DMS53 treated with DMSO at 0.1 percent for 48 hours (cell line): ENCODE measurements around the gene SYCP2.
"Not testable (repeated sequence)": the region's sequence is repeated elsewhere in the genome, so short reads cannot be mapped to it uniquely, and the experiment has no call there.

Source experiments
- DNase-seq: peaks from one replicate; lab custom pipeline; 2025; ENCODE audit not compliant: unreplicated experiment; lab: John Stamatoyannopoulos, UW

SYCP2 gene

DNA sequence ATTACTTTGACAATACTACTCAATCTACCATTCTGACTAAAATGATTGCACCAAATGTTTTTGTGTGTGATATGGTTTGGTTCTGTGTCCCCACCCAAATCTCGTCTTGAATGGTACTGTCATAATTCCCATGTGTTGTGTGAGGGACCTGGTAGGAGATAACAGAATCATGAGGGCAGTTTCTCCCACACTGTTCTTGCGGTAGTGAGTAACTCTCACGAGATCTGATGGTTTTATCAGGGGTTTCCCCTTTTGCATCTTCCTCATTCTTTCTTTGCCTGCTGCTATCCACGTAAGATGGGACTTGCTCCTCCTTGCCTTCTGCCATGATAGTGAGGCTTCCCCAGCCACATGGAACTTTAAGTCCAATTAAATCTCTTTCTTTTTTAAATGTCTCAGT is 20.8 kb downstream of the SYCP2 start:
- DNase-seq: no peak

DNA sequence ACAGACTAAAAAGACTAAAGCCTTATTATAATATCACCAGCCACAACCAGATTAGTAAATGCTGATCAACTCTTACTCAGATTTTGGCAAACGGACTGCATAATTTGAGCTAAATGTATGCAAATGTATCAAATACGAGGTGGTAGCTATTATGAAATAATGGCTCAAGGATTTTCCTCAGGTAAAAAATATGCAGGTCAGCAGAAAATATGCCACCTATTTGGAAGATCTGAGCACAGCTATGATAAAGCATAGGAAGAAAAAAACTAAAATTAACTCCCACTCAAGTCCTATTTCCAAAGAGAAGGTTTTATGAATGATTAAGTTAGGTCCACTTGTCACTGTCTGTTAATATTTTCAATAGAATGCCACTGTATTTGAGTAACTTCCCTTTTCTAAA is 22.4 kb downstream of the SYCP2 start:
- DNase-seq: no peak

DNA sequence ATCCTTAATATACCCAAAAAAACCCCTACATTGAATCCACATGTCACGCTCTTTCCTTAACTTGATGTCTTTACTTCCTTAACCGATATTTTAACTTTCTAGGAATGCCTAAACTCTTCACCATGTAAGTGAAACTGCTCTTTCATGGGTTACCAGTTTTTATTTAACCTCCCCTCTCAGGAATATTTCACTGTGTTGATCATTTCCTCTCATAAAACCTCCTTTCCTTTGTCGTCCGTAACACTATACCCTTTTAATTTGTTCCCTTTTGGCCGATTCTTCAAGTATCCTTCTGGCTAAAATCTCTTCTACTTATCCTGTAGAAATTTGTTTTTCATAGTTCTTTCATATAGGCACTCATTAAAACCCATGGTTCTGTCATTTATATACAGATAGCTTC is 24.6 kb downstream of the SYCP2 start:
- no peak for DNase-seq

DNA sequence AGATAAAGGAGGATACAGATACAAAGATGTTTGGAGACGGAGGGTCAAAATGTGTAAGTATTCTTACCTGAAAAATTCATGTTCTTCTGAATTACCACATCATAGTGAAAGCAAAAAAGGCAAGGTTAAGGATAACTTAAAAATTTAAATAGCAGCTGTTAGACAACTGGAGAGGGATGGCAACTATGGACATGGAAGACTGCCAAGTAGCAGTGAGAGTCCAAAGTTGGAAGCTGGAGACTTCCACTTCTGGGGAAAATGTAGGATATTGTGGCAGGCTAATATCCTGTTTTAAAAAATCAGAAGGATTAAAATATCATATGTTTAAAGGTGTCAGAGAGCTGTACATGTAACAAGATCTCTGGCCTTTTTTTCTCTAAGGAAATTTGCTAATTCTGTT is 29.8 kb downstream of the SYCP2 start:
- DNase-seq: no peak

DNA sequence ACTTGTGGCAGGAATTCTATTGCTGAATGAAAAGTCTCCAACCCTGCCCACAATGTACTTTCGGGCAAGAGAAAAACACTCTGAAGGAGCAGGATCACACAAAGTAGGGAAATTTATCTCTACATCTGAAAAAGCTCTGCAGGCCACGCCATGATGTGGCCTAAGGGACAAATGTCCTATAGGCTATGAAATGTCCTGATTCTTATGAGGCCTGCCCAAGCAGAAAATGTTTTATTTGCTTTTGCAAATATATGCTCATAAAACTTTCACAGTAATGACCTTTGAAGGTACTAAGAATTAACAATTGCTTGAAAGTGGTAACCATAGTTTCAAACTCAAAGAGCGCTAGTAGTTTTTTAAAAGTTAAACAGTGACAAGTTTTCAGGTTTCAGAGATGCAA is 31.0 kb downstream of the SYCP2 start:
- no peak for DNase-seq

DNA sequence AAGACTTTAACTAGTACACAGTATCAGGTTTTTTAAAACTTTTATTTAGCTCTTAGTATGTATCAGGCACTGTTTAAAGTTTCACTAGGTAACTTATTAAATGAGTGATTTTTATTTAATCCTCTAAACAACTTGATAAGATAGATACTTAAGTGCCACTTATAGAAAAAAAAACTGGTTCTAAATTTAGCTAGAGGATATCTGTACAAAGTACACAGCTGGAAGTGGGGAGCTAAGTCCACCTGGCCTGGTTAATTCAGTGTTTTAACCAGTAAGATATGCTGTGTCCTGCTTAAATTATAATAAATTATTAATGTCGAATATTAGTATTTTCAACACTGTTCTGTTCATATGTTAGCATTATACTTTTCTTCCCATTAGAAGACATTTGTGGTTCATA is 37.5 kb downstream of the SYCP2 start:
- DNase-seq: no peak

DNA sequence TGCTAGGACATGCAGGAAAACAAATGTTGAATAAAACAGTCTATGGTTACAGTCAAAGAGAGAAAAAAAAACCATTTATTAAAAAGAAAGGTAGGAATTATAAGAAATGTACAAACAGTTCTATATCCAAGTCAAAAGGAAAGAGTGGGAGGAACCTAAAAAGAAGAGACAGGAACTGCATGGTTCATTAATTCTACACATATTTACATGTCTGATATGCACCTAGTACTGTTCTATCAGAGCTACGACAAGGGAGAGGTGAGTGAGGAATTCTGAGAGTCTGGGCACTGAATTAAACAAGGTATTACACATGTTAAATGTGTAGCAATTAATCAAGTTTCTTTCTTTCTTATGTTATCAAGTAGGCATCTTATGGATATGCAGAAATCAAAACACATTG is 41.9 kb downstream of the SYCP2 start:
- DNase-seq: peak; percentile 3

DNA sequence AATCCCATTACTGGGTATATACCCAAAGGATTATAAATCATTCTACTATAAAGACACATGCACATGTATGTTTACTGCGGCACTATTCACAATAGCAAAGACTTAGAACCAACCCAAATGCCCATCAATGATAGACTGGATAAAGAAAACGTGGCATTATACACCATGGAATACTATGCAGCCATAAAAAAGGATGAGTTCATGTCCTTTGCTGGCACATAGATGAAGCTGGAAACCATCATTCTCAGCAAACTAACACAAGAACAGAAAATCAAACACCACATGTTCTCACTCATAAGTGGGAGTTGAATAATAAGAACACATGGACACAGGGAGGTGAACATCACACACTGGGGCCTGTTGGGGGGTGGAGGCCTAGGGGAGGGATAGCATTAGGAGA is 43.4 kb downstream of the SYCP2 start:
- not testable (repeated sequence) for DNase-seq

DNA sequence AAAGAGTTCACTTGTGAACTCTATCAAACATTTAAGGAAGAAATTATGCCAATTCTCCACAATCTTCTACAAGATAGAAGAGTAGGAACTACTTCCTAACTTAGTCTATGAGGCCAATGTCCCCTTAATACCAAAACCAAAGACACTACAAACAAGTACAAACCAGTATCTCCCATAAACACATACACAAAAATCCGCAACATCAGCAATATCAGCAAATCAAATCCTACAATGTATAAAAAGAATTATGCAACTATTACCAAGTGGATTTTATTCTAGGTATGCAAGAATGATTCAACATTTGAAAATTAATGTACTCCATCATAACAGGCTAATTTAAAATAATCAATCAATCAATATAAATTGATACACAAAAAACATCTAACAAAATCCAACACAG is 45.4 kb downstream of the SYCP2 start:
- DNase-seq: no peak

DNA sequence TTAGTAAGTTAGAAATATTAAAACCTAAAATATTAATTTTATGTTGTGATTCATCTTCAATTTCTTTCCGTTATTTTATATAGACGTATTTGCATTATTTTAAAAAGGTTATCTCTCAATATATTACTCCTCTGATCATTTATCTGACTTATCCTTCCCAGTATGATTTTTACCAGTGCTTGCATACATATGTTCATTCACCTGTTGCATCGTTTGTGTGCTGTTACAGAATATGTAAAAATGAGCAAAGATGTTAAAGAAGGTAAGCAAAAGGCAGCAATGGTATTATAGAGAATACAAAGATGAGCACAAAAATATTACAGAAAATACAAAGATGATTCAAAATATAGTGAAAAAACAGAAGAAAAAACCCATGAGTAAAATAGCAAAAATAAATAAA is 48.9 kb downstream of the SYCP2 start:
- no peak for DNase-seq

DNA sequence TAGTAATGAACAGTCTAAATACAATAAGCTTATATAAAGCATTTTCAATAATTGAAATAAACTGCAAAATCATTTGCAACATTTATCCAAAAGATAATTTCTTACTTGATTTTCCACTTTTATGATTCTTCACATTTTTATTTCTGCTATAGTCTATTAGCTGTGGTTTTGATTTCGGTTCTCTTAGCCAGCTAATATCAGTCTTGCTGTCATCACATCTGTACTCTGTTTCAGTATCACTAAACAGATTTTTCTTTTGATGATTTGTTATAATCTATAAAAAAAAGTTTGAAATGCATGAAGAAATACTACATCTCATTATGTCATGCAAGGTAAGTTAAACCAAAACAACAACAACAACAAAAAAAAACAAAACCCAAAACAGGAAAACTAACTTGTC is 53.2 kb downstream of the SYCP2 start:
- no peak for DNase-seq

DNA sequence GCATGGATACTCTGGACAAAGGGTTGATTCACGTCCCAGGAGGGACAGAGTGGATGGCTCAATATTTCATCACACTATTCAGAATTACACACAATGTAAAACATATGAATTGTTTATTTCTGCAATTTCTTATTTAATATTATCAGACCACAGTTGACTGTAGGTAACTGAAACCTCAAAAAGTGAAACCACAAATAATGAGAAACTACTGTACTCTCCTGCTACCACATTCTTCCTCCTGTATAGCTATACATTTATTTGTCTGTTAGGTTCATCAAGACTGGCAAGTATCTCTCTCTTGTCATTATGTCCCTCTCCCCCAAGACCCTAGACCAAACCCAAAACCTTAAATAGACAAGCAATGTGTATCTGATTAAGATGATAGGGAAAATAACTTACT is 60.0 kb downstream of the SYCP2 start:
- no peak for DNase-seq

DNA sequence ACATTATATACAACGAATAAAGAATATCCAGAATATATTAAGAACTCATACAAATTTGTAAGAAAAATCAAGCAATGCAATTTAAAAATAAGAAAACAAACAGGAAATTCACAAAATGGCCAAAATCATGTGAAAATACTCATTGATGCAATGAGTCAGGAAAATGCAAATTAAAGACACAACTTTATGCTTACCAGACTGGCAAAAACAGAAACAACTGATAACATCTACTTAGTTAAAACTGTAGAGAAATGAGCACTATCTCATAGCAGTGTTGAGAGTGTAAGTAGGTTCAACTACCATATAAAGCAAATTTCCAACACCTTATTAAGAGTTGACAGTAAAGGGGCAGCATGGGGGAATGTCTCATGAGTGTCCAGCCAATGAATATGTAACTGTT is 62.3 kb downstream of the SYCP2 start:
- no peak for DNase-seq

DNA sequence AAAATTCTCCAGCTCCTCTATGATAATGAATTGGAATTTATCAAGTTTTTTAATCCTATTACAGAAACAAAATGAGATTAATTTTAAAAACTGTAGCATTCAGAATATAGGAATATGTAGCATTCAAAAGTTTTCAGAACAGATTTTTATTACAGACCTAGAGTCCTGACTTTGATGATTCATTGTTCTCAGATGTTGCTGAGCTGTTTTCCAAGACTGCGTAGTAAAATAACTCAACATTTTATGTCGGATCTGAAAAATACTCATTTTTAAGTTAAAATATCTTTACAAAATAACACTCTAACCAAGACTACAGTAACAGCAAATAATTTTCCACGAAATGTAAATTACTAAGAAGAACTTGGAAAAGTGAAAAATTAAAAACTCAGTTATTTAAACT is 67.1 kb downstream of the SYCP2 start:
- no peak for DNase-seq

DNA sequence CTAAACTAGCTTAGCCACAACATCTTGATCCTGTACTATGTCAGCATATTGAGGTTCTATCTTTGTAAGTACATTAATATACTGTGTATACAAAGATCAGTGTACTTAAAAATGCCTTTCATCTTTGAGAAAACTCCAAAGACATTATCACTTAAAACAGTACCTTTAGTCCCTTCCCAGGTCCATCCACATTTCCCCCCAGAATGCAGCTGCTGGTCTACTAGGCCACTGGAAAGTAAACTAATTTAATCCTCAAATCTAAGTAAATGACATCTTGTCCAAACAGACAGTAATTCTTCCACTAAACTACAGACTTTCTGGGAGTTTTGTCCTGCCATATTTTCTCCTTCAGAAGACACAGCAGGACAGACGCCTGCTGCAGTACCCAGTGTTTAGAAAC is 68.7 kb downstream of the SYCP2 start:
- DNase-seq: no peak

DNA sequence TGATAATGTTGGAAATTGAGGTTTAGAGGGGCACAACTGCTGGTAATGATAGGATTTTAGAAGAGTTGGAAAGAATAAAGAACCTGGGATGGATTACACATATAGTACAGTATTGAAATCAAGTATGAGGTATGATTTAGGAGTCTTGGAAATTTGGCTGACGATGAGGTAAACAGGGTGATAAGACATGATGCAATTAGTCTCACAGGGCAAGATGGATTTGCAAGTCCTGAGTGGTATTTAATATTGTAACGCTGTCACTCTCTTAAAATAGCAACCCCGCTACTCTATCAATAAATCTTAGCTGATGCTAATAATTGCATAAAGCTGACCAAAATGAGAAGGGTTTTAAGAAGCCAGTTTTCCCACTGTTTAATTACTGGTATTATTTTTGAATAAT is 70.4 kb downstream of the SYCP2 start:
- no peak for DNase-seq

DNA sequence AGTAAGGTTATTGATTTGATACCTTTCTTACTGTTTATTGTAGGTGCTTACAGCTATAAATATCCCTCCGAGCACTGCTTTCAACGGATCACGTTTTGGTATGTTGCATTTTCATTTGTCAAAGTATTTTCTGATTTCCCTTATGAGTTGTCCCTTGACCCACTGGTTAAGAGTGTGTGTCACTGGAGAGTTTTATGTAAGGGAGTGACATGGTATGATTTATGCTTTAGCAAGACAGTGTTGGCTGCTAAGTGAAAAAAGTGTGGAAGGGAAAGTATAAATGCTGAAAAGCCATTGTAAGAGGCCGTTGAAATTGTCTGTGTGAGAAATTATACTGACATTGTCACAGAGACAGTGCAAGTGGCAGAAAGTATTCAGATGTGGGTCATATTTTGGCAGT is 72.0 kb downstream of the SYCP2 start:
- no peak for DNase-seq

DNA sequence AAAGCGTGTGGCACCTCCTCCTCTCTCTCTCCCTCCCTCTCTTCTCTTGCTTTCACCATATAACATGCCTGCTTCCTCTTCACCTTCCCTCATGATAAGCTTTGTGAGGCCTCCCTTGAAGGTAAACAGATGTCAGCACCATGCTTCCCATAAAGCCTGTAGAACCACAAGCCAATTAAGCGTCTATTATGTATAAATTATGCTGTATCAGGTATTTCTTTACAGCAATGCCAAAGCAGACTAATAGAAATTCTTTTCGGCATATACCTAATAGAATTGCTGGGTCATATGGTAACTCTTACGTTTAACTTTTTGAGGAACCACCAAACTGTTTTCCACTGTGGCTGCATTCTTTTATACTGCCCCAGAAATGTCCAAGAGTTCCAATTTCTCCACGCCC is 75.0 kb downstream of the SYCP2 start:
- no peak for DNase-seq

DNA sequence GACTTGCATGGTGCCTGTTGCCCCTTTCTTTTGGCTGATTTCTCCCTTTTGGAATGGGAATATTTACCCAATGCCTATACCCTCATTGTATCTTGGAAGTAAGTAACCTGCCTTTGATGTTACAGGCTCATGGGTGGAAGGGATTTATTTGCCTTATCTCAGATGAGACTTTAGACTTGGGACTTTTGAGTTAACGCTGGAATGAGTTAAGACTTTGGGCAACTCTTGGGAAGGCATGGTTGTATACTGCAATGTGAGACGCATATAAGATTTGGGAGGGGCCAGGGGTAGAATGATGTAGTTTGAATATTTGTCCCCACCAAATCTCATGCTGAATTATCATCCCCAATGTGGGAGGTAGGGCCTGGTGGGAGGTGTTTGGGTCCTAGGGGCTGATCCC is 75.5 kb downstream of the SYCP2 start:
- no peak for DNase-seq

DNA sequence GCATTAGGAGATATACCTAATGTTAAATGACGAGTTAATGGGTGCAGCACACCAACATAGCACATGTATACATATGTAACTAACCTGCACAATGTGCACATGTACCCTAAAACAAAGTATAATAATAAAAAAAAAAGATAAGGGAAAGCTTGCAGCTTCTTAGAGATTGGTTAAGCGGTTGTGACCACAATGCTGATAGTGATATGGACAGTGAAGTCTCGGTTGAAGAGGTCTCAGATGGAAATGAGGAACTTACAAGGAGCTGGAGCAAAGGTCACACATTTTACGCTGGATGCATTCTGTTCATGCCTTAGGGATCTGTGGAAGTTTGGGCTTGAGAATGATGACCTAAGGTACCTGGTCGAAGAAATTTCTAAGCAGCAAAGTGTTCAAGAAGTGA is 76.5 kb downstream of the SYCP2 start:
- not testable (repeated sequence) for DNase-seq

DNA sequence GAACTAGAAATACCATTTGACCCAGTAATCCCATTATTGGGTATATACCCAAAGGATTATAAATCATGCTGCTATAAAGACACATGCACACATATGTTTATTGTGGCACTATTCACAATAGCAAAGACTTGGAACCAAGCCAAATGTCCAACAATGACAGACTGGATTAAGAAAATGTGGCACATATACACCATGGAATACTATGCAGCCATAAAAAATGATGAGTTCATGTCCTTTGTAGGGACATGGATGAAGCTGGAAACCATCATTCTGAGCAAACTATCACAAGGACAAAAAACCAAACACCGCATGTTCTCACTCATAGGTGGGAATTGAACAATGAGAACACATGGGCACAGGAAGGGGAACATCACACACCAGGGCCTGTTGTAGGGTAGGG is 76.9 kb downstream of the SYCP2 start:
- not testable (repeated sequence) for DNase-seq

DNA sequence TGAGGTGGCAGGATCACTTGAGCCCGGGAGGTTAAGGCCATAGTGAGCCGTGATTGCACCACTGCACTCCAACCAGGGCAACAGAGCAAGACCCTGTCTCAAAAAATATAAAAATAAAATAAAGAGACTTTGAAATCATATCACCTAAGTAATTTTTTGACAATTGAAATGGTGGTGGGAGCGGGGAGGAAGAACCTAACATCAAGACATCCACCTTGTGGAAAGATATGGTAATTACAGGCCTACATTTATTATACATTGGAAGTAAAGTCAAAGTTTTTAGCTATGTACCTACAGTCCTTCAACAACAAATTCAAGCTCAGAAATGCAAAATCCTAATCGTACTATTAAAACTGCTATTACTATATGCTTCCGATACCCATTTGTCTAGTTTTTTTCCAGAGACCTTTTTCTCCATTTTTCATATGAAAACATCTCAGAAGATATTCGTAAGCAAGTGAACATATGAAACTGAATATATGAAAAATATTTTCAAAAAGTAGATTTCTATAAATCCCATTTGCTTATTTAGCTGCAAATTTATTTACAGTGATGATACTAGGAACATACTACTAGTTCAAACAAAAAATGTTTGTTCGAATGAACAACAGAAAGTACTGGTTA is 83.3 kb downstream of the SYCP2 start:
- peak; percentile 70 for DNase-seq

DNA sequence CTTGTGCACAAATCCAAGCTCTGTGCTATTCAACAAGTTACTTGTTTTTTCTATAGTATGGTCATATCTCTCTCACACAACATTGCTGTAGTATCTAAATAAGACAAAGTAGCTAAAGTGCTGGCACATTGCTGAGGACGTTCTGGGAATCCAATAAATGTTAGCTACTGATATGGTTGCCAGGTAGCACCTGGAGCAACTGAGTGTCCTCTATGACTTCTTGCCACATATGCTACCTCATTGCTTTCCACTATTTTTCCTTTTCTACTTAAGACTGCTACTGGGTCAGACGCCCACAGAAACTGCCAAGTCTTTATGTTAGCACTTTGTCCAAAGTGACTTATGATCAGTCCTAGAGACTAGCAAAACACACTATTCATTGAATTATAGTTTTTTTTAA is 85.3 kb downstream of the SYCP2 start:
- DNase-seq: no peak

DNA sequence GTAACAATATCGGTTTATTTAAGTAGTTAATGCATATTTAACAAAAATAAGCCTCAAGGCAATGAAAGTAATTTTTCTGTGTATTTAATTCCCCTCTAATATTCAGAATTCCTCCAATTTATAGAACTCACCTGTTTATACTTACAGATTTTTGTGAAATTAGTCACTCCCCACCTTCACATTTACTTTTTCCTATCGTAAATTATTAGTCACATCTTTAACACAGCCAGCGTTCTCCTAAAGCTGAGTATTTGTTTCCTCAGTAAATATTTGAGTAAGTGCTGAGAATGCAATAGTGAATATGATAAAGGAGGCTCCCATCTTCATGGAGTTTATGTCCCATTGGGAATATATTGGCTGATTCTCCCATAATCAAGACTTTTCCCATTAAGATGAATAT is 88.0 kb downstream of the SYCP2 start:
- DNase-seq: peak; percentile 10
